Mucosa of rectum (tissue), 2 donors: ENCODE results near the gene TELO2.

Source experiments
- H3K27ac ChIP-seq, 2 donors: one replicate each; pipeline ENCODE4 v1.7.0; 2013; ENCODE audit warnings: inconsistent platforms in 2 of 2, low read depth in 2 of 2, low read length in 2 of 2
- H3K27me3 ChIP-seq, 2 donors: one replicate each; pipeline ENCODE4 v1.7.0; 2013; ENCODE audit warnings: low read length in 2 of 2; ENCODE audit not compliant: control insufficient read depth in 2 of 2, insufficient read depth in 2 of 2
- H3K36me3 ChIP-seq, 2 donors: one replicate each; pipeline ENCODE4 v1.7.0; 2013; ENCODE audit warnings: low read length in 2 of 2; ENCODE audit not compliant: control insufficient read depth in 2 of 2, insufficient read depth in 2 of 2
- H3K4me1 ChIP-seq, 2 donors: one replicate each; pipeline ENCODE4 v1.7.0; 2013; ENCODE audit warnings: low read length in 2 of 2, mild to moderate bottlenecking in 1 of 2; ENCODE audit not compliant: control insufficient read depth in 2 of 2, insufficient read depth in 2 of 2
- H3K4me3 ChIP-seq, 2 donors: one replicate each; pipeline ENCODE4 v1.7.0; 2013; ENCODE audit warnings: low read length in 2 of 2
- H3K9ac ChIP-seq, 2 donors: one replicate each; pipeline ENCODE4 v1.7.0; 2013; ENCODE audit warnings: low read length in 2 of 2, low read depth in 1 of 2, mild to moderate bottlenecking in 1 of 2
- H3K9me3 ChIP-seq, 2 donors: one replicate each; pipeline ENCODE4 v1.7.0; 2013; ENCODE audit warnings: low read length in 2 of 2; ENCODE audit not compliant: control insufficient read depth in 2 of 2
- donor health status: healthy.
- donor health status: Normal muscosa, but diverticular disease.

TELO2 gene

DNA sequence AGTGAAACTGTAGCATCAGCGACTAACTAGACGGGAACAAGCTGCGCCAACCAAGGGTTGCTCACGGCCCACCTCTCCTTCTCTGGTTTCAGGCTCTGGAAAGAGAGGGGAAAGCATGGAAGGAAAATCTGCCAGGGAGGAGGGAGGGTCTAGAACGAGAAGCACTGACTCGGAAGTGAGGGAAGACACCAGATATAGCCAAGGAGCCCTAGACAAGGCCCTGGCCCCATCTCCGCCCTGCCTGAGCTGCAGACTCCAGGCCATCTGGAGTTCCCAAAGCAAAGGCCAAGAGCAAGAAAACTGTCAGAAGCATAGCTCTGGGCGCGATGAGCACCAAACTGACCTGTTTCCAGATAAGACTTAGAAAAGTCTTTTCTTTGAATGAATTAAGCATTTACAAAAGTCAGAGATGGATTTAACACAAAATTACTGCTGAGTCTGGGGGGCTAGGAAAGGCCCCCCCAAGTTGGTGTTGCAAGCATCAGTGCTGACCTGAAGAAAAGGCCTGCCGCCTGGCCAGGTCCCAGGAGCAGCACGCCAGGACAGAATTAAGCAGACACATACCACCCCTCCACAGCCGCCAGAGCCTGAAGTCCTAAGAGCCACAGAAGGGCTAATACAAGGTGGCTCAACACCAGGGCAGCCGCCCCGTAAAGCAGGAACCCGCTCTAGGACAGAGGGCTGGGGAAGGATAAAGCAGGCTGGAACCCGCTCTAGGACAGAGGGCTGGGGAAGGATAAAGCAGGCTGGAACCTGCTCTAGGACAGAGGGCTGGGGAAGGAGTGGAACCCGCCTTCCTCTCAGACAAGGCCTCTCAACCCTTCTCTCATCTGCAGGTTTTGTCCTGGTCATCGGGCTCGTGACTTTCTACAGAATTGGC, 61.0 kb downstream of the TELO2 start:
- no peak overlapping the region for H3K27ac ChIP-seq
- peaks cover 19 to 32% of the 10 kb centered on the region in 2 donors for H3K36me3 ChIP-seq
- H3K4me3 ChIP-seq = no peak overlapping the region
- H3K9me3 ChIP-seq = no peaks in the 10 kb centered on the region
- H3K4me1 ChIP-seq = no peaks in the 10 kb centered on the region
- no peaks in the 10 kb centered on the region for H3K27me3 ChIP-seq
- H3K9ac ChIP-seq = no peak overlapping the region

DNA sequence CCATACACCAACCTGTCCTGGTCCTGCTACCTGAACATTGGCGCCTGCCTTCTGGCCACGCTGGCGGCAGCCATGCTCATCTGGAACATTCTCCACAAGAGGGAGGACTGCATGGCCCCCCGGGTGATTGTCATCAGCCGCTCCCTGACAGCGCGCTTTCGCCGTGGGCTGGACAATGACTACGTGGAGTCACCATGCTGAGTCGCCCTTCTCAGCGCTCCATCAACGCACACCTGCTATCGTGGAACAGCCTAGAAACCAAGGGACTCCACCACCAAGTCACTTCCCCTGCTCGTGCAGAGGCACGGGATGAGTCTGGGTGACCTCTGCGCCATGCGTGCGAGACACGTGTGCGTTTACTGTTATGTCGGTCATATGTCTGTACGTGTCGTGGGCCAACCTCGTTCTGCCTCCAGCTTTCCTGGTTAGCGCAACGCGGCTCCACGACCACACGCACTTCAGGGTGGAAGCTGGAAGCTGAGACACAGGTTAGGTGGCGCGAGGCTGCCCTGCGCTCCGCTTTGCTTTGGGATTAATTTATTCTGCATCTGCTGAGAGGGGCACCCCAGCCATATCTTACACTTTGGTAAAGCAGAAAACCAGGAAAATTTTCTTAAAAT, 61.8 kb downstream of the TELO2 start:
- H3K27me3 ChIP-seq = no peaks in the 10 kb centered on the region
- peaks cover 25 to 36% of the 10 kb centered on the region in 2 donors for H3K36me3 ChIP-seq
- H3K4me3 ChIP-seq = no peak overlapping the region
- H3K4me1 ChIP-seq = no peaks in the 10 kb centered on the region
- no peaks in the 10 kb centered on the region for H3K9me3 ChIP-seq
- H3K27ac ChIP-seq = no peak overlapping the region
- H3K9ac ChIP-seq = no peak overlapping the region

DNA sequence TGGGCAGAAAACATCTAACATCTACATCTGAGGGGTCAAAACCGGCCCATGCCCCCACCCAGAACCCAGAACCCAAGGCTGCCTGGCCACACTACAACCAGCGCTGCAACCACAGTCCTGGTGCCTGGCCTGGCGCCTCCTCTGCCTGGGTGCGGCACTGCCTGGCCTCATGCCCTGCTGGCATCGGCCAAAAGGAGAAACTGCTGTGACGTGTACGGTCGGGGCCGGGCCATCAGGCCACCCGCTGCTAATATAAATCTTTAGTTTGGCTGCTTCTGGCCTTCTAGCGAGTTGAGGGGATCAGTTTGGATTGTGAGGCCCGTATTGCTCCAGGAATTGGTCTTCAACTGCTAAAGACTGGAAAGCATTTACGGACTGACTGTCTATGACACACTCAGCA, 63.1 kb downstream of the TELO2 start:
- Histone ChIP-seq H3K36me3 (peaks cover 25 to 36% of the 10 kb centered on the region in 2 donors), H3K9me3 (no peaks in the 10 kb centered on the region), H3K4me1 (no peaks in the 10 kb centered on the region), H3K27me3 (no peaks in the 10 kb centered on the region), H3K4me3 (no peak overlapping the region), H3K9ac (no peak overlapping the region), H3K27ac (no peak overlapping the region)

DNA sequence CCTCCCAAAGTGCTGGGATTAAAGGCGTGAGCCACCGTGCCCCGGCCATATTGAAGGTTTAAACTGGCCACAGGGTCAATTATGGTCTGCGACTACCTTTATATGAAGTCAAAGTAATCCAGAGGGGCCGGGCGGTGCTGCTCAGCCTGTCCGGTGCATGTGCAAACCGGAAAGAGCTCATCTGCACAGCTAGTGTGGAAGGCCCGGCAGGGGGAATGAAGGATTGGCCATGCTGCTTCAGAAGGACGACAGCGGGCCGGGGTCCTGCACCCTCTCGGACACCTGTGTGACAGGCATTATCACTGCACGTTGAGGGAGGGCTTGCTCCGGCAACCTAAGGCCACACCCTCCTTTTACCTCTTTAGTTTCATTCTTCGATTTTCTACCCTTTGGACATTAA, 63.9 kb downstream of the TELO2 start:
- Histone ChIP-seq H3K36me3 (peaks cover 22 to 40% of the 10 kb centered on the region in 2 donors), H3K9ac (no peak overlapping the region), H3K27me3 (no peaks in the 10 kb centered on the region), H3K27ac (no peak overlapping the region), H3K4me1 (no peaks in the 10 kb centered on the region), H3K9me3 (no peaks in the 10 kb centered on the region), H3K4me3 (no peak overlapping the region)

DNA sequence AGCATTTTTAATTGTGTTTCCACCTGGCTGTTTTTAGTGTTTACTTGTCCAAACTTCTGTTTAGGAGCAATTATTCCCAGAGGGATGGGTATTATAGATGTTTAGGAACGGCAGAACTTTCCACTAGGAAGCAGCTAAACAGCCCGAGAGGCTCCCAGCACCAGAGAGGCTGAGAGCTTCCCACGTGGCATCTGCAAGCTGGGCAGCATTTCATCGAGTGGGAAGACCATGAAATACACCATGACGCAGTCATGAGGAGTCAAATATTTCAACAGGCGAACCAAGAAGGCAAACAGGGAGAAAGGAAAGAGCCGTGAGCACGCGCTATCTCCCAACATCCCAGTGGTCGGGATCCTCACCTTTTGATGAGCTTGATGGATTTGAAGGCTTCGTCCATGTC, 64.4 kb downstream of the TELO2 start:
- Histone ChIP-seq H3K9ac (no peak overlapping the region), H3K4me3 (no peak overlapping the region), H3K36me3 (peaks cover 22 to 40% of the 10 kb centered on the region in 2 donors), H3K27me3 (no peaks in the 10 kb centered on the region), H3K27ac (no peak overlapping the region), H3K4me1 (no peaks in the 10 kb centered on the region), H3K9me3 (no peaks in the 10 kb centered on the region)

DNA sequence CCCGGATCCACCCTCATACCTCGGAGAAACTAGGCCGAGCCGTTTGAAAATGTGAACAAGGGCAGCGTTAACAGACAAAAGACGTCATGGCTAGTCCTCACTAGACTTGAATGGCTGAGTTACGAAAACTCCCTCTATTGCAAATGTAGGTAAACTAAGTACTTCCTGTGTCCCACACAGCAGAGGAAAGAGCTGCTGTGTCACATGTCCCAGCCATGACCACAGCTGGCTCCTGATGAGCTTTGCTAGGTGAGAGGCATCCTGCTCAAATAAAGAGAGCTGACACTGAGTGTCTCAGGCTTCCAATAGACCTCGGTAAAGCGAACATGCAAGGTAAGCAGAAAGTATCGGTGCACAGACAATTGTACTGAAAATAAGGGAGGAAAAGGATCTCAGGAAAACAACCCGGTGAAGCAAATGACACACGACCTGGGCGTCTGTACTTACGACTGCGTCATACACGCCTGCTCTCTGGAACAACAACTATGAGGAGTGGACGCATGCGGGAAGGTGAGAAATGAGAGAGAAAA, 66.4 kb downstream of the TELO2 start:
- Histone ChIP-seq H3K4me1 (no peaks in the 10 kb centered on the region), H3K27me3 (no peaks in the 10 kb centered on the region), H3K9me3 (no peaks in the 10 kb centered on the region), H3K9ac (no peak overlapping the region), H3K27ac (no peak overlapping the region), H3K36me3 (peaks cover 19 to 42% of the 10 kb centered on the region in 2 donors), H3K4me3 (no peak overlapping the region)
